HUES64 (cell line): Measurements from ENCODE around the gene TMEM51.

Experiments used
- H3K27ac ChIP-seq: 2 replicates; pipeline ENCODE4 v1.7.0; 2013; ENCODE audit warnings: low read depth, low read length, inconsistent platforms
- H3K27me3 ChIP-seq: 2 replicates; pipeline ENCODE4 v1.6.1; 2013; ENCODE audit warnings: mild to moderate bottlenecking, low read length; ENCODE audit not compliant: insufficient read depth
- H3K36me3 ChIP-seq: 2 replicates; pipeline ENCODE4 v1.6.1; 2013; ENCODE audit warnings: mild to moderate bottlenecking, low read length; ENCODE audit not compliant: insufficient read depth
- H3K4me1 ChIP-seq: 2 replicates; pipeline ENCODE4 v1.6.1; 2013; ENCODE audit warnings: mild to moderate bottlenecking, low read length, moderate library complexity; ENCODE audit not compliant: insufficient read depth
- H3K4me3 ChIP-seq: 2 replicates; pipeline ENCODE4 v1.5.1; 2013; ENCODE audit warnings: mild to moderate bottlenecking, low read length, moderate library complexity
- H3K9ac ChIP-seq: 2 replicates; pipeline ENCODE4 v1.6.1; 2013; ENCODE audit warnings: mild to moderate bottlenecking, low read depth, low read length
- H3K9me3 ChIP-seq: 2 replicates; pipeline ENCODE4 v1.6.1; 2013; ENCODE audit warnings: low read depth, low read length; ENCODE audit not compliant: insufficient read depth
- WGBS: fragments of 150-250, 120-280 bp; methylation state at CpG from one replicate; pipeline ENCODE4 v1.1.7; 2013; ENCODE audit warnings: missing lambda C conversion rate; 5-methylcytosine and 5-hydroxymethylcytosine counted together

The TMEM51 gene

GRCh38 chr1:15155191-15155590, 1.6 kb downstream of the TMEM51 start:
- Histone ChIP-seq H3K36me3 (no peaks in the 10 kb centered on the region), H3K9me3 (no peaks in the 10 kb centered on the region), H3K27me3 (peaks cover 40% of the 10 kb centered on the region), H3K27ac (no peak overlapping the region), H3K4me1 (peaks cover 10% of the 10 kb centered on the region; the same call in 1 of the 2 replicates), H3K4me3 (peak overlapping the region; percentile 82), H3K9ac (no peak overlapping the region)
- WGBS = 87% methylated on average over 5 of the region's 5 CpGs

GRCh38 chr1:15155888-15156741, 2.6 kb downstream of the TMEM51 start:
- Histone ChIP-seq H3K36me3 (no peaks in the 10 kb centered on the region), H3K4me1 (peaks cover 16% of the 10 kb centered on the region; the same call in 1 of the 2 replicates), H3K4me3 (no peak overlapping the region), H3K9me3 (no peaks in the 10 kb centered on the region), H3K27me3 (peaks cover 34% of the 10 kb centered on the region), H3K9ac (no peak overlapping the region), H3K27ac (no peak overlapping the region)
- WGBS = 74% methylated on average over 9 of the region's 11 CpGs

GRCh38 chr1:15156807-15157380, 3.3 kb downstream of the TMEM51 start:
- H3K27ac ChIP-seq = no peak overlapping the region
- H3K4me1 ChIP-seq = peaks cover 16% of the 10 kb centered on the region; the same call in 1 of the 2 replicates
- H3K27me3 ChIP-seq = peaks cover 26% of the 10 kb centered on the region
- H3K4me3 ChIP-seq = no peak overlapping the region
- no peaks in the 10 kb centered on the region for H3K36me3 ChIP-seq
- WGBS = 79% methylated on average over 9 of the region's 9 CpGs
- H3K9ac ChIP-seq = no peak overlapping the region
- no peaks in the 10 kb centered on the region for H3K9me3 ChIP-seq

GRCh38 chr1:15157524-15158399, 4.2 kb downstream of the TMEM51 start:
- Histone ChIP-seq H3K9me3 (no peaks in the 10 kb centered on the region), H3K36me3 (no peaks in the 10 kb centered on the region), H3K4me1 (peaks cover 16% of the 10 kb centered on the region; the same call in 1 of the 2 replicates), H3K27ac (no peak overlapping the region), H3K27me3 (peaks cover 20% of the 10 kb centered on the region), H3K4me3 (no peak overlapping the region), H3K9ac (no peak overlapping the region)
- WGBS = 88% methylated on average over 17 of the region's 17 CpGs

GRCh38 chr1:15158506-15159165, 5.1 kb downstream of the TMEM51 start:
- Histone ChIP-seq H3K9me3 (no peaks in the 10 kb centered on the region), H3K27ac (no peak overlapping the region), H3K4me3 (no peak overlapping the region), H3K27me3 (peaks cover 13% of the 10 kb centered on the region), H3K9ac (no peak overlapping the region), H3K36me3 (no peaks in the 10 kb centered on the region), H3K4me1 (peaks cover 16% of the 10 kb centered on the region; the same call in 1 of the 2 replicates)
- 90% methylated on average over 12 of the region's 13 CpGs for WGBS

GRCh38 chr1:15159166-15159555, 5.6 kb downstream of the TMEM51 start:
- Histone ChIP-seq H3K4me3 (no peak overlapping the region), H3K36me3 (no peaks in the 10 kb centered on the region), H3K27ac (no peak overlapping the region), H3K27me3 (peaks cover 10% of the 10 kb centered on the region), H3K9ac (no peak overlapping the region), H3K4me1 (peaks cover 16% of the 10 kb centered on the region; the same call in 1 of the 2 replicates), H3K9me3 (no peaks in the 10 kb centered on the region)
- 88% methylated on average over 7 of the region's 7 CpGs for WGBS

GRCh38 chr1:15160626-15161025, 7.1 kb downstream of the TMEM51 start:
- 62% methylated on average over 8 of the region's 8 CpGs for WGBS
- H3K9ac ChIP-seq = no peak overlapping the region
- no peak overlapping the region for H3K27ac ChIP-seq
- no peaks in the 10 kb centered on the region for H3K9me3 ChIP-seq
- H3K27me3 ChIP-seq = no peaks in the 10 kb centered on the region
- H3K36me3 ChIP-seq = no peaks in the 10 kb centered on the region
- H3K4me3 ChIP-seq = no peak overlapping the region
- peaks cover 16% of the 10 kb centered on the region; the same call in 1 of the 2 replicates for H3K4me1 ChIP-seq

- Histone ChIP-seq H3K36me3 (no peaks in the 10 kb centered on the region), H3K9ac (no peak overlapping the region), H3K4me1 (peaks cover 2% of the 10 kb centered on the region; the same call in 1 of the 2 replicates), H3K27ac (no peak overlapping the region), H3K27me3 (no peaks in the 10 kb centered on the region), H3K9me3 (no peaks in the 10 kb centered on the region), H3K4me3 (no peak overlapping the region)
- WGBS = 60% methylated on average over 1 of the region's 3 CpGs
Measured at GRCh38 chr1:15167386-15167785, 13.8 kb downstream of the TMEM51 start.

- no peaks in the 10 kb centered on the region for H3K9me3 ChIP-seq
- H3K4me1 ChIP-seq = peaks cover 3% of the 10 kb centered on the region; the same call in 1 of the 2 replicates
- H3K36me3 ChIP-seq = no peaks in the 10 kb centered on the region
- no peak overlapping the region for H3K9ac ChIP-seq
- H3K27me3 ChIP-seq = no peaks in the 10 kb centered on the region
- H3K4me3 ChIP-seq = no peak overlapping the region
- WGBS = 79% methylated on average over 5 of the region's 5 CpGs
- H3K27ac ChIP-seq = no peak overlapping the region
Measured at GRCh38 chr1:15168479-15168878, 14.9 kb downstream of the TMEM51 start.

GRCh38 chr1:15170071-15170470, 16.5 kb downstream of the TMEM51 start:
- 97% methylated on average over 6 of the region's 7 CpGs for WGBS
- H3K27ac ChIP-seq = no peak overlapping the region
- peaks cover 3% of the 10 kb centered on the region; the same call in 1 of the 2 replicates for H3K4me1 ChIP-seq
- H3K9ac ChIP-seq = no peak overlapping the region
- no peaks in the 10 kb centered on the region for H3K36me3 ChIP-seq
- H3K4me3 ChIP-seq = no peak overlapping the region
- H3K27me3 ChIP-seq = no peaks in the 10 kb centered on the region
- no peaks in the 10 kb centered on the region for H3K9me3 ChIP-seq
